Measurements from ENCODE around the gene ITGA3. TPM values are rescaled to one million over a fixed set of nuclear protein-coding genes. Genes with fewer than 3 reads are reported as not detected.
A peak's percentile ranks its signal among the peaks of the same experiment; 100 is the strongest.

ITGA3 gene
- total and polyA plus RNA-seq, 2 experiments from 2014 or later, result 28.5 to 32.8 TPM

GRCh38 chr17:50129728-50130558, 74.0 kb downstream of the ITGA3 start, which contains the start of gene SAMD14:
SAMD14 (minus strand) TSS chr17:50130160; CDS start chr17:50124959, 5,201 bp downstream.
- Histone ChIP-seq H3K9me3 (ENCODE audit: low read depth) (no peaks in the 10 kb centered on the region), H3K9me2 (replicated peaks; ENCODE audit: insufficient read depth) (no peaks in the 10 kb centered on the region), H4K20me1 (ENCODE audit: insufficient read depth, poor library complexity, severe bottlenecking) (no peaks in the 10 kb centered on the region), H3K36me3 (replicated peaks; ENCODE audit: insufficient read depth, low read depth) (no peaks in the 10 kb centered on the region), H3K4me2 (peak within 1 kb of the TSS; percentile 99), H3K4me3 (peak within 1 kb of the TSS; percentile 58), H3K79me2 (no peaks in the 10 kb centered on the region), H2AFZ (peak within 1 kb of the TSS; percentile 71), H3K4me1 (ENCODE audit: insufficient read depth) (peaks cover 21% of the 10 kb centered on the region), H3K27me3 (peaks cover 3% of the 10 kb centered on the region), H3K27ac (peak within 1 kb of the TSS; percentile 65)
- peak; percentile 69 for DNase-seq (ENCODE audit: low spot score)
- TF ChIP-seq EZH2 (IDR thresholded peaks at IDR 0.05; ENCODE audit: borderline replicate concordance) (no peak), CTCF (IDR thresholded peaks at IDR 0.05; ENCODE audit: poor library complexity) (no peak), EZH2phosphoT487 (IDR thresholded peaks at IDR 0.05; ENCODE audit: low read depth, severe bottlenecking, unreplicated experiment) (no peak)
- WGBS (ENCODE audit: low lambda C conversion rate, missing lambda C conversion rate), result under 1% methylated on average over 34 of the region's 84 CpGs

- 53% methylated on average over 16 of the region's 19 CpGs for WGBS (ENCODE audit: low lambda C conversion rate, missing lambda C conversion rate)
- no peaks in the 10 kb centered on the region for H3K9me3 ChIP-seq (ENCODE audit: low read depth)
- no peaks in the 10 kb centered on the region for H4K20me1 ChIP-seq (ENCODE audit: insufficient read depth, poor library complexity, severe bottlenecking)
- H2AFZ ChIP-seq, result peak overlapping the region; percentile 71
- H3K9me2 ChIP-seq (replicated peaks; ENCODE audit: insufficient read depth), result no peaks in the 10 kb centered on the region
- H3K79me2 ChIP-seq, result no peaks in the 10 kb centered on the region
- H3K4me2 ChIP-seq, result peak overlapping the region; percentile 99
- H3K36me3 ChIP-seq (replicated peaks; ENCODE audit: insufficient read depth, low read depth), result no peaks in the 10 kb centered on the region
- TF ChIP-seq EZH2 (IDR thresholded peaks at IDR 0.05; ENCODE audit: borderline replicate concordance) (no peak), EZH2phosphoT487 (IDR thresholded peaks at IDR 0.05; ENCODE audit: low read depth, severe bottlenecking, unreplicated experiment) (no peak), CTCF (IDR thresholded peaks at IDR 0.05; ENCODE audit: poor library complexity) (no peak)
- H3K4me1 ChIP-seq (ENCODE audit: insufficient read depth), result peaks cover 21% of the 10 kb centered on the region
- peaks cover 3% of the 10 kb centered on the region for H3K27me3 ChIP-seq
- DNase-seq (ENCODE audit: low spot score), result no peak
- H3K27ac ChIP-seq, result no peak overlapping the region
- no peak overlapping the region for H3K4me3 ChIP-seq
These were observed 74.8 kb downstream of the ITGA3 start for GRCh38 chr17:50130559-50131305.

GRCh38 chr17:50132104-50132794, 76.3 kb downstream of the ITGA3 start:
- TF ChIP-seq EZH2 (IDR thresholded peaks at IDR 0.05; ENCODE audit: borderline replicate concordance) (no peak), CTCF (IDR thresholded peaks at IDR 0.05; ENCODE audit: poor library complexity) (no peak), EZH2phosphoT487 (IDR thresholded peaks at IDR 0.05; ENCODE audit: low read depth, severe bottlenecking, unreplicated experiment) (no peak)
- H3K4me1 ChIP-seq (ENCODE audit: insufficient read depth), result peaks cover 21% of the 10 kb centered on the region

More at GRCh38 chr17:50132104-50132794, 76.3 kb downstream of the ITGA3 start:
- no peak overlapping the region for H3K27ac ChIP-seq
- H3K36me3 ChIP-seq (replicated peaks; ENCODE audit: insufficient read depth, low read depth), result no peaks in the 10 kb centered on the region
- H4K20me1 ChIP-seq (ENCODE audit: insufficient read depth, poor library complexity, severe bottlenecking), result no peaks in the 10 kb centered on the region
- no peaks in the 10 kb centered on the region for H3K9me2 ChIP-seq (replicated peaks; ENCODE audit: insufficient read depth)
- H3K9me3 ChIP-seq (ENCODE audit: low read depth), result no peaks in the 10 kb centered on the region
- no peak overlapping the region for H3K4me2 ChIP-seq
- 90% methylated on average over 6 of the region's 6 CpGs for WGBS (ENCODE audit: low lambda C conversion rate, missing lambda C conversion rate)
- H2AFZ ChIP-seq, result no peak overlapping the region
- H3K4me3 ChIP-seq, result no peak overlapping the region
- H3K27me3 ChIP-seq, result peaks cover 3% of the 10 kb centered on the region
- H3K79me2 ChIP-seq, result no peaks in the 10 kb centered on the region
- DNase-seq (ENCODE audit: low spot score), result no peak

Data from hepatocyte (in vitro differentiated cells).